D721Med (cell line): ENCODE results near the gene ICA1.

Source experiments
- DNase-seq: peaks from one replicate; pipeline ENCODE4 v3.0.0; 2011; ENCODE audit warnings: low spot score; ENCODE audit not compliant: insufficient read length
- FAIRE-seq: peaks from 2 replicates; lab custom pipeline; 2011; peaks lifted over from hg19 to GRCh38; lab: Jason Lieb, UNC
- CTCF ChIP-seq: IDR thresholded peaks from 2 replicates; pipeline ENCODE4 v1.5.1; 2012; ENCODE audit warnings: mild to moderate bottlenecking, control low read depth; ENCODE audit not compliant: insufficient read depth; ENCODE audit errors: missing control alignments

ICA1 gene

GRCh38 chr7:8283968-8284367, 22.0 kb upstream of the ICA1 start:
- no peak for FAIRE-seq
- no peak for TF ChIP-seq CTCF
- no peak for DNase-seq

GRCh38 chr7:8282871-8283270, 20.9 kb upstream of the ICA1 start:
- TF ChIP-seq CTCF: no peak
- no peak for FAIRE-seq
- no peak for DNase-seq

- TF ChIP-seq CTCF: no peak
- FAIRE-seq (no peak), DNase-seq (no peak)
Observed at GRCh38 chr7:8282162-8282561, 20.2 kb upstream of the ICA1 start.

GRCh38 chr7:8278183-8278582, 16.2 kb upstream of the ICA1 start:
- no peak for TF ChIP-seq CTCF
- DNase-seq: no peak
- no peak for FAIRE-seq

- FAIRE-seq (no peak), DNase-seq (no peak)
- peak; percentile 23 for TF ChIP-seq CTCF
Observed at GRCh38 chr7:8277394-8277982, 15.5 kb upstream of the ICA1 start.

- DNase-seq (no peak), FAIRE-seq (no peak)
- TF ChIP-seq CTCF: no peak
Observed at GRCh38 chr7:8274589-8274988, 12.6 kb upstream of the ICA1 start.

GRCh38 chr7:8271960-8272359, 10.0 kb upstream of the ICA1 start:
- DNase-seq: no peak
- no peak for FAIRE-seq
- no peak for TF ChIP-seq CTCF
